GM18520 (cell line): Measurements from ENCODE around the gene SEMA4F.

ENCODE experiments used
- ATAC-seq: cut with Tn5 transposase; IDR thresholded peaks from one replicate; pipeline ENCODE4 v1.9.1; 2021; ENCODE audit not compliant: unreplicated experiment

SEMA4F gene

GRCh38 chr2:74703373-74703772 is 49.3 kb downstream of the SEMA4F start:
- no peak for ATAC-seq

DNA sequence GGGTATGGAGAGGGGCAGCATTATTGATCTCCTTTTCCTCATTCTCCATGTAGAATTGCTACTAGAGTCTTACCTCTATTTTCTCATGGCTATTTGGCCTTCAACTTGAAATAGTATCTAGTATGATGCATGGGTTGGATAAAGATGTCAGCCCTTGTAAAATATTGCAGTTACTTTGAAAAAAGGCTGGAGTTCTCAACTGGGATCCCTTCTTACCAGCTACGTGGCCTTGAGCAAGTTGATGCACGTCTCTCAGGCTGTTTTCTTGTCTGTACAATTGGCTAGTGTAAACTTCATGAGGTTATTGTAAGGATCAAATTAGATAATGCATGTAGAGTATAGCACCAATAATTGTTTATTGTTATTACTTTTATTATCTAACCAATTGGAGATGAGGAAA is 50.2 kb downstream of the SEMA4F start:
- ATAC-seq = no peak

- no peak for ATAC-seq
Observed at GRCh38 chr2:74706741-74707140, 52.7 kb downstream of the SEMA4F start.

GRCh38 chr2:74707837-74708236 is 53.8 kb downstream of the SEMA4F start:
- no peak for ATAC-seq

- ATAC-seq = no peak
Observed at GRCh38 chr2:74708296-74708695, 54.2 kb downstream of the SEMA4F start.

DNA sequence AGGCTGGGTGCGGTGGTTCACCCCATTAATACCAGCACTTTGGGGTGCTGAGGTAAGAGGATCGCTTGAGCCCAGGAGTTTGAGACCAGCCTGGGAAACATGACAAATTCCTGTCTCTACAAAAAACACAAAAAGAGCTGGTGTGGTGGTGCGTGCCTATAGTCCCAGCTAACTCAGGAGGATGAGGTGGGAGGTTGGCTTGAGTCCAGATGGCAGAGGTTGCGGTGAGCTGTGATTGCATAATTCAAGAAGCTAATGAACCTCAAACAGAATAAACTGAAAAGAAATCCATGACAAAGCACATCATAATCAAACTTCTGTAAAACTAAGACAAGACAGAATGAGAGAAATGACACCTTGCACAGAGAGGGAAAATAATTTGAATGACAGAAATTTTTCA is 54.8 kb downstream of the SEMA4F start:
- no peak for ATAC-seq

DNA sequence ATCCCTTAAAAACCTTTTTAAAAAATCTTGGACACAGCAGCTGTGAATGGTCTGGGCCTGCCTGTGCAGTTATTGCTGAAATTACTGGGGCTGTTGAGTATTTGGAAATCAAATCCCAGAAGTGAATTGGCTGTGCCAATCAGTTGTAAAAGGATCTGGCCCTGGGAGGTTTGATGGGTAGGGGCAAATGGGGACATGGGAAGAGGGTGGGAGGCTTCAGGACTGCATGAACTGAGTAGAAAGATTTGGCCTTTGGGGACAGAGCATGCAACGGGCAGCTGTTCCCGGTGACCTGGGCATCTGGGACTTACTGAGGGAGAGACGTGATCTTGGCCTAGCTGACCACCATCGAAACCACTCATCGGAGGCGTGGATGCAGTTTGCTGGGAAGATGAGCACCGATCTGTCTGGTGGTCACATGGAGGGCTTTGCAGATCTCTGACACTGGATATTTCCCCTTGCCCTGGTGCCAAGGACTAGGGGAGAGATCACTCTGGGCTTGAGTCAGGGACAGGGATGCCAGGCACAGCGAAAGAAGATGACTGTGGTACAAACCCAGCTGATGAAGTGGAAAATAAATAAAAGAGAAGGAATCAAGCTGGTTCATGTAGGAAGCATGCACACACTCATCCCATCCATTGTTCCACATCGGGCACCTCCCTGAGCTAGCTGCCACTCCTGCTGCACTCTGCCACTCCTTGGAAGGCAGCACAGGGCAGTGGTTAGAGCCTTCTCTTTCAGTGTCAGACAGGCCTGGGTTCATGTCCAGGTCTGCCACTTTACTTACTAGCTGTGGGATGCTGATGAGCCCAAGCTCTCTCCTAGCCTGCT is 58.4 kb downstream of the SEMA4F start:
- no peak for ATAC-seq

GRCh38 chr2:74714691-74715080 is 60.6 kb downstream of the SEMA4F start:
- ATAC-seq = no peak

- peak; percentile 73 for ATAC-seq
Observed at GRCh38 chr2:74715081-74715791, 61.2 kb downstream of the SEMA4F start.

- ATAC-seq = no peak
Observed at GRCh38 chr2:74715880-74716279, 61.8 kb downstream of the SEMA4F start.

GRCh38 chr2:74719066-74719465 is 65.0 kb downstream of the SEMA4F start:
- ATAC-seq = no peak

- no peak for ATAC-seq
Observed at GRCh38 chr2:74721316-74721715, 67.3 kb downstream of the SEMA4F start.

DNA sequence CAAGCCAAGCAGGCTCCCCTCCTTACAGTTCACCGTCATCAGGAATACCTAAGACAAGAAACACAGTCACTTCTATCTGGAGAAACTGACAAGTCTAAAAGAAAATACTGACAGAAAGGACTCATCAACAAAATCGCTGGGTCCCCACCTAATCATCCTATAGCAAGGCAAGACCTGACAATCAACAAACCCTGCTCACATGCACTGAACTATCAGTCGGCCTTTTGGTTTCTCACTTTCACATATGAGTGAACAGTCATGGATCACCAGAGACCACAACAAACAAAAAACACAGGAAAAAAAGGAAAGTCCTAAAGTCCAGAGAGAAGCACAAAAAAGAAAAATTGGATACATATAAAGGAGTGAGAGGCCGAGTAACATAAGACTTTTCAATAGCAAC is 70.4 kb downstream of the SEMA4F start:
- no peak for ATAC-seq

DNA sequence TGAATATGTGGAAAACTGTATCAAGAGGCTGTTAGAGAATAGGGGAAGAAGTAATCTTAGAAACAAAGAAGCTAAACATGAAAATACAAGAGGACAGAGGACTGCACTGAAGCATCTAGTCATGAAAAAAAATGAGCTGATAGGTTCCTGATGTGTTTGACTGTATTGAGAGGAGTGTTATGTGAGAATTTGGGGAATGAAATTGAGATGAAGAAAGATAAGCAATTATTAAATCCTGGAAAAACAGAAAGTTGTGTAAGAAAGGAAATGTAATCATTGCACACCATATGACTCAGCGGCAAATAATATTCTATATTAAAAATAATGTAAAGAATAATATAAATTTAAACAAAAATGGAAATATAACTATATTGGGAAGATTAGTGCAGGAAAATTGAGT is 71.2 kb downstream of the SEMA4F start:
- ATAC-seq = no peak

DNA sequence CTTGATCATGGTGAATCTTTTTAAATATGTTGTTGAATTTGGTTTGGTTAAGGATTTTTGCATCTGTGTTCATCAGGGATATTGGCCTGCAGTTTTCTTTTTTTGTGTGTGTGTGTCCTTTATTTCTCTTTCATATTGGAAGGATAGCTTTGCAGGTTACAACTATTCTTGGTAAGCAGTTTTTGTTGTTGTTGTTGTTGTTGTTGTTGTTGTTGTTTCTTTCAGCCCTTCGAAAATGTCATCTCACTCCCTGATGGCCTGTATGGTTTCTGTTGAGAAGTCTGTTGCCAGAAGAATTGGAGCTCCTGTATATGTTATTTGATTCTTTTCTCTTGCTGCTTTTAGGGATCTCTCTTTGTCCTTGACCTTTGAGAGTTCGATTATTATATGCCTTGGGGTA is 74.8 kb downstream of the SEMA4F start:
- ATAC-seq = no peak

DNA sequence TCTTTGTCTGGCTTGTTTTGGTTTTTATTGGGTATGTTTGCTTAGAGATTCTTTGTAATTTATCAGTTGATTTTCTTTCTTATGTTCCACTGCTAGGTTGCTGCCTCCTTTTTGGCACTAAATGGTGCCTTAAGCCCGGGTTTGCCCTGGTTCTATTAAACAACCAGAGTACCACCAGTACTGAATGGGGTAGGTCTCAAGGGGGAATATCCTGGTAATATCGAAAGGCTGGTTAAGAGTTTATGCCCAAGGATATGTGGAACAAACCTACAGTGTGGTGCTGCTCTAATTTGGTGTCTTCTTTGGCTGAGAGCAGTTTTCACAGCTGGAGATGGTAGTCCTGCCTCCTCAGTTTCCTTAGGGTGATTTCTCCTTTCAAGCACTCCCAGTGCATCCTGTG is 76.5 kb downstream of the SEMA4F start:
- no peak for ATAC-seq
